ENCODE results near the gene SPTBN1. TPM values are rescaled to one million over a fixed set of nuclear protein-coding genes. Genes with fewer than 3 reads are reported as not detected.

SPTBN1 gene
- total RNA-seq, 1 donor from 2014 or later, result 224 TPM

DNA sequence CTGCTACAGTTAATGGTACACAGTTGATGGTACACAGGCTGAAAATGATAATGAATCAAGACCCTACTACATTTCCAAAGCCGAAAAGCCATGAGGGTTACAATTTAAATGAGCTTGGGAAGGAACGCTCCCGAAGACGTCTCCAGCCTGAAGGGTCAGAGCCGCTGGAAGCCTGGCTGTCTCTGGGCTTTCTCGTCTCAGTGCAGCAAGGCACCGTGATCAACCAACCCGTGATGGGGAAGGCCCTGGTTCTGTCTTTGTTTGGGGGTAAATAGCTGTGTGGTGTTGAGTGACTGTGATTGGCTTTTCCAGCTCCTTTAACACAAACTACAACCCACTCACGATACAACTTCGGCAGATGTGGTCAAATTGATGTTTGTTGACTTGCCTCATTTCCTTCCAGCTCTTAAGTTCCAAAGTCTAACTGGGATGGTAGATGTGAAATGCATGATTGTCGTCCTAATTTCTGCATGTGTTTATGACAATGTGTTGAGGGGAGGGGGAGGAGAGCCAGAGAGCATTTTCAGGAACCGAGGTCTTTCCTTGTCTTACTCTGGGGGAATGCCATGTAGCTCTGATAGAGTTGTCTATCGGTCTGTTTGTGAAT, 207.4 kb downstream of the SPTBN1 start:
- no peak for DNase-seq (ENCODE audit: low read depth)
- TF ChIP-seq, protein P1, sequence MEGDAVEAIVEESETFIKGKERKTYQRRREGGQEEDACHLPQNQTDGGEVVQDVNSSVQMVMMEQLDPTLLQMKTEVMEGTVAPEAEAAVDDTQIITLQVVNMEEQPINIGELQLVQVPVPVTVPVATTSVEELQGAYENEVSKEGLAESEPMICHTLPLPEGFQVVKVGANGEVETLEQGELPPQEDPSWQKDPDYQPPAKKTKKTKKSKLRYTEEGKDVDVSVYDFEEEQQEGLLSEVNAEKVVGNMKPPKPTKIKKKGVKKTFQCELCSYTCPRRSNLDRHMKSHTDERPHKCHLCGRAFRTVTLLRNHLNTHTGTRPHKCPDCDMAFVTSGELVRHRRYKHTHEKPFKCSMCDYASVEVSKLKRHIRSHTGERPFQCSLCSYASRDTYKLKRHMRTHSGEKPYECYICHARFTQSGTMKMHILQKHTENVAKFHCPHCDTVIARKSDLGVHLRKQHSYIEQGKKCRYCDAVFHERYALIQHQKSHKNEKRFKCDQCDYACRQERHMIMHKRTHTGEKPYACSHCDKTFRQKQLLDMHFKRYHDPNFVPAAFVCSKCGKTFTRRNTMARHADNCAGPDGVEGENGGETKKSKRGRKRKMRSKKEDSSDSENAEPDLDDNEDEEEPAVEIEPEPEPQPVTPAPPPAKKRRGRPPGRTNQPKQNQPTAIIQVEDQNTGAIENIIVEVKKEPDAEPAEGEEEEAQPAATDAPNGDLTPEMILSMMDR (conservative IDR thresholded peaks at IDR 0.05; ENCODE audit: low read depth, low read length), result no peak
- no peak overlapping the region for H3K4me3 ChIP-seq (ENCODE audit: low read depth, low read length)

DNA sequence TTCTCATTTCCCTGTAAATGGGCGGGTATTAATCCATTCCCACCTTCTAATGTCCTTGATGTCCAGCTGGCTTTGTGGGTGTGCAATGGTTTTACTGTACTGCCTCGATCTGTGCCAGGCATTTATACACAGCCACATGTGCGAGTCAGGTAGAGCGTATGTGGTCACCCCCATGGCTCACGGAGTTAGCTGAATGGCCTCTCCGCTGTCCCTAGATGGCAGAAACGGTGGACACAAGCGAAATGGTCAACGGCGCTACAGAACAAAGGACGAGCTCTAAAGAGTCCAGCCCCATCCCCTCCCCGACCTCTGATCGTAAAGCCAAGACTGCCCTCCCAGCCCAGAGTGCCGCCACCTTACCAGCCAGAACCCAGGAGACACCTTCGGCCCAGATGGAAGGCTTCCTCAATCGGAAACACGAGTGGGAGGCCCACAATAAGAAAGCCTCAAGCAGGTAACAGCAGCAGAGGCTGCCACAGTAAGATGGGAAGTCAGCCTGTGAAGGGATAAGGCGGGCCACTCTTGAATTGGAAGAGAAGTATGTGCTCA, 208.2 kb downstream of the SPTBN1 start:
- TF ChIP-seq, protein P1 (conservative IDR thresholded peaks at IDR 0.05; ENCODE audit: low read depth, low read length), result no peak
- DNase-seq (ENCODE audit: low read depth), result no peak

DNA sequence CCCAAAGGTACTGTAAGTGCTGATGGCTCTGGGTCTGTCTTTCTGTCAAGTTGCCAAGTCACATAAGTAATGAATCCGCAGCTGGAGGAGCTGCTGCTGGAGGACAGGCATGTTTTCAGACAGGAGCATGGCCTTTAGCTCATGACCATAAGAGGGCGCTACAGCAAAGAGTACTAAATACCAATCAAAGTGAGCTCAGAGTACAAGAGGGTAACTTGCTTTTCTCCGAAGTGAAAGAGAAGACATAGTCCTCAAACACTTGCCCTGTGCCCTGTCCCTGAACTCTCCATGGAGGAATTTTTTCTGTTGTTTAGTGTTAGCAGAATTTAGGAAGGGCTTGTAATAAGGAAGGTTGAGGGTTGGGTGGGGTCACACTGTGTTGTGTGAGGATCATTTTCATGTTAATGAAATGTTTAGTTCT, 209.3 kb downstream of the SPTBN1 start:
- TF ChIP-seq, protein P1 (conservative IDR thresholded peaks at IDR 0.05; ENCODE audit: low read depth, low read length), result peak; percentile 75
- peak; percentile 16 for DNase-seq (ENCODE audit: low read depth)
- no peak overlapping the region for H3K4me3 ChIP-seq (ENCODE audit: low read depth, low read length)

More for the DNA sequence above, 208.2 kb downstream of the SPTBN1 start:
- H3K4me3 ChIP-seq (ENCODE audit: low read depth, low read length), result no peak overlapping the region

- H3K4me3 ChIP-seq (ENCODE audit: low read depth, low read length), result no peak overlapping the region
- no peak for DNase-seq (ENCODE audit: low read depth)
- TF ChIP-seq, protein P1 (conservative IDR thresholded peaks at IDR 0.05; ENCODE audit: low read depth, low read length), result no peak
Measured at GRCh38 chr2:54666131-54666633, 210.1 kb downstream of the SPTBN1 start.

GRCh38 chr2:54666634-54667265, 210.6 kb downstream of the SPTBN1 start:
- DNase-seq (ENCODE audit: low read depth), result no peak
- TF ChIP-seq, protein P1 (conservative IDR thresholded peaks at IDR 0.05; ENCODE audit: low read depth, low read length), result no peak
- no peak overlapping the region for H3K4me3 ChIP-seq (ENCODE audit: low read depth, low read length)

GRCh38 chr2:54667266-54667639, 211.1 kb downstream of the SPTBN1 start:
- no peak for DNase-seq (ENCODE audit: low read depth)
- no peak overlapping the region for H3K4me3 ChIP-seq (ENCODE audit: low read depth, low read length)
- TF ChIP-seq, protein P1 (conservative IDR thresholded peaks at IDR 0.05; ENCODE audit: low read depth, low read length), result no peak

Measured in epithelial cell of proximal tubule (primary cell).